IMR-90 (cell line): ENCODE results near the gene RAPGEF2. TPM values are rescaled to one million over a fixed set of nuclear protein-coding genes. Genes with fewer than 3 reads are reported as not detected.

Experiments used
- ATAC-seq: fragments of 200-7000 bp; cut with Tn5 transposase; 2 replicates; pipeline ENCODE4 v1.9.1; 2020; ENCODE audit warnings: low read depth, mild to moderate bottlenecking, moderate library complexity
- BruUV-seq: library from RNA; stranded (reverse); fragments of 400-500 nt; replicated peaks from 2 replicates; lab custom pipeline; 2021; lab: Mats Ljungman, UMichigan
- CTCF ChIA-PET: fragments of 300-600 bp; formaldehyde crosslinking; extraction: SDS; loops from one replicate; lab custom pipeline; 2021; ENCODE audit warnings: antibody characterized with exemption; lab: Yijun Ruan, JAX
- POLR2A ChIA-PET: fragments of 300-600 bp; sonication (Branson Sonifier 250); formaldehyde crosslinking; loops from one replicate; lab custom pipeline; 2022; ENCODE audit warnings: antibody characterized with exemption; ENCODE audit not compliant: unreplicated experiment; lab: Charles Lee
- DNase-seq: peaks from one replicate; pipeline ENCODE4 v3.0.0; 2013
- H2AFZ ChIP-seq: replicated peaks from 2 replicates; pipeline ENCODE3; 2013; ENCODE audit warnings: low read length, mild to moderate bottlenecking; ENCODE audit not compliant: poor library complexity
- H2AK5ac ChIP-seq: 2 replicates; pipeline ENCODE4 v1.6.1; 2013; ENCODE audit warnings: low read depth, low read length, inconsistent platforms
- H2AK9ac ChIP-seq: replicated peaks from 2 replicates; pipeline ENCODE3; 2013; ENCODE audit warnings: mild to moderate bottlenecking, low read depth, low read length, moderate library complexity; ENCODE audit not compliant: poor library complexity
- H2BK120ac ChIP-seq: 2 replicates; pipeline ENCODE4 v1.6.1; 2013; ENCODE audit warnings: low read depth, low read length, inconsistent platforms
- H2BK15ac ChIP-seq: 3 replicates; pipeline ENCODE4 v1.6.1; 2013; ENCODE audit warnings: low read depth, low read length, inconsistent platforms
- H2BK20ac ChIP-seq: 2 replicates; pipeline ENCODE4 v1.6.1; 2013; ENCODE audit warnings: low read depth, mild to moderate bottlenecking, inconsistent platforms, low read length, moderate library complexity
- H2BK5ac ChIP-seq: 2 replicates; pipeline ENCODE4 v1.6.1; 2013; ENCODE audit warnings: mild to moderate bottlenecking, low read depth, low read length, inconsistent platforms; ENCODE audit not compliant: poor library complexity, severe bottlenecking
- H3K14ac ChIP-seq: replicated peaks from 2 replicates; pipeline ENCODE4 v1.6.1; 2013; ENCODE audit warnings: low read depth, low read length, inconsistent platforms
- H3K18ac ChIP-seq: 2 replicates; pipeline ENCODE4 v1.6.1; 2013; ENCODE audit warnings: low read depth, low read length, control low read depth
- H3K23ac ChIP-seq: 2 replicates; pipeline ENCODE4 v1.6.1; 2013; ENCODE audit warnings: low read depth, low read length, inconsistent platforms
- H3K27ac ChIP-seq: 2 replicates; pipeline ENCODE4 v1.5.1; 2013; ENCODE audit warnings: mild to moderate bottlenecking, control low read depth, low read length; ENCODE audit not compliant: insufficient read depth
- H3K27me3 ChIP-seq: 2 replicates; pipeline ENCODE4 v1.6.1; 2013; ENCODE audit warnings: low read length; ENCODE audit not compliant: control insufficient read depth, insufficient read depth
- H3K36me3 ChIP-seq: 2 replicates; pipeline ENCODE4 v1.6.1; 2013; ENCODE audit warnings: low read length, mixed read lengths; ENCODE audit not compliant: control insufficient read depth, insufficient read depth
- H3K4ac ChIP-seq: 2 replicates; pipeline ENCODE4 v1.6.1; 2013; ENCODE audit warnings: low read depth, low read length, inconsistent platforms
- H3K4me1 ChIP-seq: 2 replicates; pipeline ENCODE4 v1.6.1; 2013; ENCODE audit warnings: low read length, mixed read lengths; ENCODE audit not compliant: control insufficient read depth, insufficient read depth
- H3K4me2 ChIP-seq: 2 replicates; pipeline ENCODE4 v1.6.1; 2013; ENCODE audit warnings: low read depth, mild to moderate bottlenecking, control low read depth, low read length, moderate library complexity
- H3K4me3 ChIP-seq: 2 replicates; pipeline ENCODE4 v1.5.1; 2013; ENCODE audit warnings: low read depth, mild to moderate bottlenecking, control low read depth, low read length, moderate library complexity; ENCODE audit not compliant: insufficient read depth
- H3K56ac ChIP-seq: 2 replicates; pipeline ENCODE4 v1.6.1; 2013; ENCODE audit warnings: low read length, inconsistent platforms; ENCODE audit not compliant: insufficient read depth; ENCODE audit errors: extremely low read depth
- H3K79me1 ChIP-seq, 2 experiments: 2 replicates each; pipeline ENCODE4 v1.6.1; 2013; ENCODE audit warnings: low read length in 2 of 2, inconsistent platforms in 1 of 2, low read depth in 1 of 2
- H3K9ac ChIP-seq: 2 replicates; pipeline ENCODE4 v1.6.1; 2013; ENCODE audit warnings: low read depth, low read length, control low read depth
- H3K9me1 ChIP-seq: 2 replicates; pipeline ENCODE4 v1.6.1; 2013; ENCODE audit warnings: low read length, inconsistent platforms; ENCODE audit not compliant: insufficient read depth
- H3K9me3 ChIP-seq: 2 replicates; pipeline ENCODE4 v1.6.1; 2013; ENCODE audit warnings: low read length; ENCODE audit not compliant: control insufficient read depth, insufficient read depth
- H4K20me1 ChIP-seq: 2 replicates; pipeline ENCODE4 v1.6.1; 2013; ENCODE audit warnings: low read length, inconsistent platforms; ENCODE audit not compliant: insufficient read depth
- H4K5ac ChIP-seq: 2 replicates; pipeline ENCODE4 v1.6.1; 2013; ENCODE audit warnings: mild to moderate bottlenecking, low read depth, low read length, control low read depth
- H4K8ac ChIP-seq, 2 experiments: 2 replicates each; pipeline ENCODE4 v1.6.1; 2013; ENCODE audit warnings: low read depth in 2 of 2, low read length in 2 of 2, control low read depth in 1 of 2, inconsistent platforms in 1 of 2
- H4K91ac ChIP-seq: 2 replicates; pipeline ENCODE4 v1.6.1; 2013; ENCODE audit warnings: low read depth, low read length, inconsistent platforms; ENCODE audit not compliant: insufficient read depth
- CEBPB ChIP-seq: IDR thresholded peaks from 2 replicates; pipeline ENCODE4 v1.6.1; 2012; ENCODE audit warnings: low read depth, low read length, improper control_type of control experiment
- MXI1 ChIP-seq: IDR thresholded peaks from 2 replicates; pipeline ENCODE4 v1.6.1; 2012; ENCODE audit warnings: low read depth, mild to moderate bottlenecking, low read length, moderate library complexity, borderline replicate concordance
- WGBS, 2 experiments: methylation state at CpG; one replicate each; pipeline versions ENCODE4 v1.1.5 to v1.1.7; 2013; ENCODE audit warnings: missing lambda C conversion rate in 2 of 2; ENCODE audit not compliant: insufficient read length in 1 of 2; ENCODE audit errors: extremely low coverage in 2 of 2; 5-methylcytosine and 5-hydroxymethylcytosine counted together
- dilution Hi-C: fragments of 300-500 bp; cut with HindIII; formaldehyde crosslinking; loops from one replicate; pipeline ENCODE4 v1.14.3; 2018; ENCODE audit warnings: low sequenced_read_pairs; ENCODE audit not compliant: unreplicated experiment
- in situ Hi-C: fragments of 300-500 bp; cut with MboI; formaldehyde crosslinking; loops from 3 replicates; pipeline ENCODE4 v1.14.3; 2019; ENCODE audit warnings: low sequenced_read_pairs, inconsistent platforms, mixed read lengths
- intact Hi-C: fragments of 100-400 bp; cut with micrococcal nuclease; formaldehyde crosslinking; loops from 2 replicates; pipeline ENCODE4 v1.10.0; 2022
- polyA plus RNA-seq, 3 experiments: library from polyadenylated mRNA; depleted of rRNA; stranded (reverse); fragments of >200 nt; gene quantifications; 2 replicates each; pipeline ENCODE4 v1.2.3, GENCODE V29; 2012; ENCODE audit warnings: low replicate concordance in 1 of 3
- total RNA-seq: library from RNA; depleted of rRNA; stranded (reverse); fragments of >200 nt; gene quantifications from 2 replicates; pipeline ENCODE4 v1.2.3, GENCODE V29; 2012

RAPGEF2 gene
- total and polyA plus RNA-seq, 2 of the 4 experiments (the other 2 are of a cell fraction) = 27.6 to 109 TPM

DNA sequence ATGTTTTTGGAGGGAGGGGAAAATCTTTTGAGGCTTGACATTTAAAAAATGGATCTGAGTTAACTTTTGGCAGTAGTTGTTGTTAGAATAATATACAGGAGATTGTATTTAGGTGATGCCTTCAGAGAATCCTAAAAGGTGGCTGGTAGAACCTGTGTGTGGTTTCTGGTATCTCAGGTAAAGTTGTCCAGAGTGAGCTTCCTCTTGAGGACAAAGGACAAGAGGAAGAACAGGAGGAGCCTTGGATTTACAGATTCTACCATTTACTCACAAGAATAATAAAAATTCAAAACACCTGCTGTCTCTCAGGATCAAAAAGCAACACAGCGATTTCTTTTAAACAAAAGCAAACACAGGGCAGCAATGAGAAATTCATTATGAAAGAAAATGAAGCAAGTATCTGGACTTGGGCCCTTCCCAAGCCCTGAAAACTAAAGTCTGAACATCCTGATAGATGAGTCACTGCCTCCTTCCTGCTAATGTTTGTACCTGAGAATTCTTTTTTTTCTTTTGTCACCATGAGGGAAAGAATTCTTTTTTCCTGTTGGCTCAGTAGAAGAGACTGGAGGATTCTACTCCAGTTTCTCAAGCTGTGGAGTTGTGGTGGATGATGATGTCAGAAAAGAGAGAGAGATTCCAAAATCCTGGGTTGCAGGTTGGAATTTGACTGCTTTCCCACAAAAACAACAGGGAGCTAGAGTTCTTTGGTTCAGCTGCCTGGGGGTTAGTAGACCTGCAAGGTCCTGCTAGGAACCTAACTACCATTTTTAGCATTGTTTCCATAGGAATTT is 31.5 kb upstream of the RAPGEF2 start:
- Histone ChIP-seq H2AFZ (no peak overlapping the region), H4K8ac (no peak overlapping the region), H3K4ac (no peak overlapping the region), H2AK5ac (no peak overlapping the region), H3K79me1 (no peaks in the 10 kb centered on the region), H3K56ac (no peak overlapping the region), H4K20me1 (no peaks in the 10 kb centered on the region), H3K9ac (no peak overlapping the region), H2BK5ac (no peak overlapping the region), H3K4me2 (no peak overlapping the region), H3K4me1 (peaks cover 2% of the 10 kb centered on the region; the same call in 1 of the 2 replicates), H3K23ac (no peak overlapping the region), H3K14ac (no peak overlapping the region), H4K5ac (no peak overlapping the region), H3K18ac (no peak overlapping the region), H3K9me1 (peaks cover 2% of the 10 kb centered on the region; the same call in 1 of the 2 replicates), H2BK15ac (no peak overlapping the region; the same call in 2 of the 3 replicates), H2BK120ac (no peak overlapping the region), H2BK20ac (no peak overlapping the region), H3K36me3 (no peaks in the 10 kb centered on the region), H3K27me3 (no peaks in the 10 kb centered on the region), H3K4me3 (no peak overlapping the region), H2AK9ac (no peak overlapping the region), H3K9me3 (no peaks in the 10 kb centered on the region), H4K91ac (no peak overlapping the region), H3K27ac (no peak overlapping the region)
- ATAC-seq = peak; percentile 57
- CTCF ChIA-PET = no interaction called here
- in situ Hi-C loops (no loop called here), dilution Hi-C loops (no loop called here), intact Hi-C loops (no loop called here)
- DNase-seq = peak; percentile 68
- POLR2A ChIA-PET = no interaction called here
- TF ChIP-seq CEBPB (peak; percentile 2; the same call in 1 of the 2 replicates), MXI1 (no peak)
- no TSS peak for BruUV-seq
- whole genome bisulfite sequencing, 2 experiments = no CpG with 5 or more reads among the region's 1 CpG
